Measurements from ENCODE around the gene ASAH2.

DNA sequence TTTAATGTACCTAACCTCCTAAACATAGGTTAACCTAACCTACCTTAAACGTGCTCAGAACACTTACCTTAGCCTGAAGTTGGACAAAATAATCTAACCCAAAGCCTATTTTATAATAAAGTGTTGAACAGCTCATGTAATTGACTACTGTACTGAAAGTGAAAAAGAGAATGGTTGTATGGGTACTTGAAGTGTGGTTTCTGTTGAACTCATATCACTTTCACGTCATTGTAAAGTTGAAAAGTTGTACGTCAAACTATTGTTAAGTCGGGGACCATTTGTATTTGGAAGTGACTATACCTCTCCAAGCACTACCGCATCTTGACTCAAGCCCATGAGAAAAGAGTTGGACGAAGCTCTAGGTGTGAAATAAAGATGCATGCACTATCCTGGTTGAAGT, 37.9 kb upstream of the ASAH2 start:
- TF ChIP-seq, protein P1, sequence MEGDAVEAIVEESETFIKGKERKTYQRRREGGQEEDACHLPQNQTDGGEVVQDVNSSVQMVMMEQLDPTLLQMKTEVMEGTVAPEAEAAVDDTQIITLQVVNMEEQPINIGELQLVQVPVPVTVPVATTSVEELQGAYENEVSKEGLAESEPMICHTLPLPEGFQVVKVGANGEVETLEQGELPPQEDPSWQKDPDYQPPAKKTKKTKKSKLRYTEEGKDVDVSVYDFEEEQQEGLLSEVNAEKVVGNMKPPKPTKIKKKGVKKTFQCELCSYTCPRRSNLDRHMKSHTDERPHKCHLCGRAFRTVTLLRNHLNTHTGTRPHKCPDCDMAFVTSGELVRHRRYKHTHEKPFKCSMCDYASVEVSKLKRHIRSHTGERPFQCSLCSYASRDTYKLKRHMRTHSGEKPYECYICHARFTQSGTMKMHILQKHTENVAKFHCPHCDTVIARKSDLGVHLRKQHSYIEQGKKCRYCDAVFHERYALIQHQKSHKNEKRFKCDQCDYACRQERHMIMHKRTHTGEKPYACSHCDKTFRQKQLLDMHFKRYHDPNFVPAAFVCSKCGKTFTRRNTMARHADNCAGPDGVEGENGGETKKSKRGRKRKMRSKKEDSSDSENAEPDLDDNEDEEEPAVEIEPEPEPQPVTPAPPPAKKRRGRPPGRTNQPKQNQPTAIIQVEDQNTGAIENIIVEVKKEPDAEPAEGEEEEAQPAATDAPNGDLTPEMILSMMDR (IDR thresholded peaks at IDR 0.05; ENCODE audit: low read length), result no peak
- no peak for TF ChIP-seq EZH2 (optimal IDR thresholded peaks at IDR 0.05; ENCODE audit: low read depth, low read length)

Measured in MM.1S (cell line).